SK-N-SH (cell line): ENCODE results near the gene NSD2. TPM values are rescaled to one million over a fixed set of nuclear protein-coding genes. Genes with fewer than 3 reads are reported as not detected.

Experiments
- CTCF ChIA-PET: fragments of 300-600, 350-600 bp; formaldehyde crosslinking; extraction: SDS; loops from one replicate; lab custom pipeline; 2021; lab: Yijun Ruan, JAX
- POLR2A ChIA-PET: fragments of 350-600 bp; sonication (Branson Sonifier 250); formaldehyde crosslinking; extraction: SDS; loops from one replicate; lab custom pipeline; 2020; ENCODE audit warnings: antibody characterized with exemption, inconsistent platforms; lab: Yijun Ruan, JAX
- DNase-seq: peaks from one replicate; pipeline ENCODE4 v3.0.0; 2012
- H2AFZ ChIP-seq: fragments of 200-600 bp; sonication (generic); 2 replicates; pipeline ENCODE4 v1.8.1; 2016; ENCODE audit warnings: antibody characterized with exemption, mild to moderate bottlenecking, low read depth
- H3F3A ChIP-seq: fragments of 200-600 bp; sonication (generic); replicated peaks from 2 replicates; pipeline ENCODE3; 2016; ENCODE audit warnings: antibody characterized with exemption, mild to moderate bottlenecking; ENCODE audit not compliant: insufficient read depth
- H3K27ac ChIP-seq, 2 experiments: fragments of 200-500 bp in 1 of 2; fragments of 200-600 bp in 1 of 2; sonication (Bioruptor generic) in 1 of 2; sonication (generic), shearing (Covaris generic) in 1 of 2; 2 replicates each; pipeline versions ENCODE4 v1.5.1 to v1.6.1; 2014 to 2016; ENCODE audit warnings: low read depth in 2 of 2, inconsistent platforms in 1 of 2, low read length in 1 of 2, mild to moderate bottlenecking in 1 of 2, mixed read lengths in 1 of 2
- H3K27me3 ChIP-seq: fragments of 200-600 bp; sonication (generic), shearing (Covaris generic); 2 replicates; pipeline ENCODE4 v1.6.1; 2016; ENCODE audit warnings: mixed run types; ENCODE audit not compliant: insufficient read depth
- H3K36me3 ChIP-seq, 2 experiments: fragments of 200-500 bp in 1 of 2; fragments of 200-600 bp in 1 of 2; sonication (Bioruptor generic) in 1 of 2; sonication (generic) in 1 of 2; replicated peaks in 1 of 2; 2 replicates each; pipeline versions ENCODE3 to v1.5.1; 2014 to 2016; ENCODE audit warnings: low read length in 1 of 2, mild to moderate bottlenecking in 1 of 2; ENCODE audit not compliant: insufficient read depth in 2 of 2, control insufficient read depth in 1 of 2
- H3K4me1 ChIP-seq, 2 experiments: fragments of 200-500 bp in 1 of 2; fragments of 200-600 bp in 1 of 2; sonication (Bioruptor generic) in 1 of 2; sonication (generic), shearing (Covaris generic) in 1 of 2; 2 replicates each; pipeline versions ENCODE4 v1.5.1 to v1.6.1; 2014 to 2016; ENCODE audit warnings: low read depth in 1 of 2, low read length in 1 of 2, mixed run types in 1 of 2; ENCODE audit not compliant: insufficient read depth in 2 of 2, control insufficient read depth in 1 of 2
- H3K4me2 ChIP-seq: fragments of 200-600 bp; sonication (generic), shearing (Covaris generic); 2 replicates; pipeline ENCODE4 v1.6.1; 2017; ENCODE audit warnings: mixed run types
- H3K4me3 ChIP-seq, 2 experiments: fragments of 200-500 bp in 1 of 2; fragments of 200-600 bp in 1 of 2; sonication (Bioruptor generic) in 1 of 2; sonication (generic), shearing (Covaris generic) in 1 of 2; 2 replicates each; pipeline versions ENCODE4 v1.5.1 to v1.8.1; 2014 to 2016; ENCODE audit warnings: low read depth in 2 of 2, inconsistent platforms in 1 of 2, low read length in 1 of 2, mild to moderate bottlenecking in 1 of 2, mixed read lengths in 1 of 2, moderate library complexity in 1 of 2
- H3K79me2 ChIP-seq: fragments of 200-600 bp; sonication (generic); 2 replicates; pipeline ENCODE4 v1.8.1; 2017; ENCODE audit warnings: mild to moderate bottlenecking; ENCODE audit not compliant: insufficient read depth
- H3K9ac ChIP-seq: fragments of 200-600 bp; sonication (generic); 2 replicates; pipeline ENCODE4 v1.6.1; 2017; ENCODE audit warnings: mixed run types
- H3K9me2 ChIP-seq: fragments of 200-600 bp; sonication (generic); 2 replicates; pipeline ENCODE4 v1.6.1; 2017; ENCODE audit warnings: mixed run types
- H3K9me3 ChIP-seq: fragments of 200-600 bp; sonication (generic); 2 replicates; pipeline ENCODE4 v1.6.1; 2017; ENCODE audit warnings: mixed run types, mild to moderate bottlenecking, moderate library complexity
- H4K20me1 ChIP-seq: fragments of 200-600 bp; sonication (generic); 2 replicates; pipeline ENCODE4 v1.6.1; 2017; ENCODE audit warnings: mild to moderate bottlenecking, mixed run types; ENCODE audit not compliant: insufficient read depth
- CTCF ChIP-seq: fragments of 200-600 bp; sonication (generic); IDR thresholded peaks from 2 replicates; pipeline ENCODE4 v1.6.1; 2017; ENCODE audit warnings: antibody characterized with exemption, mild to moderate bottlenecking, moderate library complexity
- ELF1 ChIP-seq: IDR thresholded peaks from 2 replicates; pipeline ENCODE4 v1.4.0; 2012
- MAX ChIP-seq: IDR thresholded peaks from 2 replicates; pipeline ENCODE4 v1.4.0; 2012; ENCODE audit warnings: low read depth
- MEF2A ChIP-seq: IDR thresholded peaks from 2 replicates; pipeline ENCODE4 v1.4.0; 2012; ENCODE audit warnings: low read depth, borderline replicate concordance
- NFIC ChIP-seq: IDR thresholded peaks from 2 replicates; pipeline ENCODE4 v1.4.0; 2012; ENCODE audit warnings: borderline replicate concordance
- PBX3 ChIP-seq: IDR thresholded peaks from 2 replicates; pipeline ENCODE4; 2012
- POLR2AphosphoS5 ChIP-seq: IDR thresholded peaks from 2 replicates; pipeline ENCODE4 v1.6.1; 2012; ENCODE audit warnings: low read depth, low read length
- RFX5 ChIP-seq: IDR thresholded peaks from 2 replicates; pipeline ENCODE4 v1.6.1; 2012; ENCODE audit warnings: mild to moderate bottlenecking, improper control_type of control experiment, low read length
- SMC3 ChIP-seq: IDR thresholded peaks from 2 replicates; pipeline ENCODE4 v1.6.1; 2012; ENCODE audit warnings: low read depth, low read length, improper control_type of control experiment
- YY1 ChIP-seq: IDR thresholded peaks from 2 replicates; pipeline ENCODE4 v1.4.0; 2012; ENCODE audit warnings: low read depth, mild to moderate bottlenecking
- WGBS: methylation state at CpG from one replicate; pipeline ENCODE4 v1.1.6; 2017; ENCODE audit warnings: low lambda C conversion rate; 5-methylcytosine and 5-hydroxymethylcytosine counted together
- polyA plus RNA-seq, 3 experiments: library from polyadenylated mRNA; depleted of rRNA; stranded (reverse); fragments of >200 nt; gene quantifications; 2 replicates each; pipeline ENCODE4 v1.2.3, GENCODE V29; 2012
- TF ChIP-seq, protein P1 (sequence below): IDR thresholded peaks from 2 replicates; pipeline ENCODE4 v1.4.0; 2012; ENCODE audit warnings: low read depth, borderline replicate concordance

NSD2 gene
- polyA plus RNA-seq, 1 of the 3 experiments (the other 2 are of a cell fraction) = 34.2 TPM

DNA sequence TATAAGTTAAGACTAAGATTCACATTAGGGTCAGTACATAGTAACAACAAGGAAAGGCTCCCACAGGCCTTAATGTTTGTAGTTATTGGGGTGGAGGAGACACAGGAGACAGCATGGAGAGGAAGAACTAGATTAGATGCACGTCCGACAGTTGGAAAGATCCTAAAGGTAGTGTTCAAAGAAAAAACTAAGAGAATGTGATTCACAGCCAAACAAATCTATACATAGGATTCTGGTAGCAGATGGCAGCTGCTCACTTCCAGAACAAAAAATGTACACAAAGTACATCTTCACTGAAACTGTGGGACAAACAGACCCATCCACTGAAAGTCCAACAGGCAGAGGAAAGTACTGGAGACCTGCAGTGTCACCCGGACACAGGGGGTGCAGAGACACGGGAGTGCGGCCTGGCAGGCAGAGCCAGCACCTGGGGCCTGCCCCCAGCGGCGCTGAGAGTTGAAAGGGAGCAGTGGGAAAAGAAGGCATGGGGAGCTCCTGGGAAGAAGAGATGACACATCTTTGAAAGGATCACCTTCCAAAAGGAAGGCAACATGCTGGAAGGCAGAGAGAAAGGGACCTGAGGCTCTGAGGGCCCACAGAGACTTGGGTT, 97.6 kb downstream of the NSD2 start:
- Histone ChIP-seq H3K36me3 (peaks cover 36 to 42% of the 10 kb centered on the region in 2 experiments), H3K27me3 (no peaks in the 10 kb centered on the region), H2AFZ (no peak overlapping the region), H3K79me2 (peaks cover 48% of the 10 kb centered on the region), H3K4me3 (no peak overlapping the region), H4K20me1 (no peaks in the 10 kb centered on the region), H3K9me3 (no peaks in the 10 kb centered on the region), H3F3A (peaks cover 3% of the 10 kb centered on the region), H3K4me2 (no peak overlapping the region), H3K9ac (no peak overlapping the region), H3K9me2 (no peaks in the 10 kb centered on the region), H3K4me1 (peaks cover 0 to 11% of the 10 kb centered on the region in 2 experiments; a peak in 1 of 4 replicates), H3K27ac (no peak overlapping the region)
- WGBS = over 99% methylated on average over 7 of the region's 7 CpGs
- TF ChIP-seq PBX3 (no peak), ELF1 (no peak), RFX5 (no peak), POLR2AphosphoS5 (no peak), MAX (no peak), SMC3 (no peak), NFIC (no peak), MEF2A (no peak), CTCF (no peak), YY1 (no peak)
- TF ChIP-seq, protein P1, sequence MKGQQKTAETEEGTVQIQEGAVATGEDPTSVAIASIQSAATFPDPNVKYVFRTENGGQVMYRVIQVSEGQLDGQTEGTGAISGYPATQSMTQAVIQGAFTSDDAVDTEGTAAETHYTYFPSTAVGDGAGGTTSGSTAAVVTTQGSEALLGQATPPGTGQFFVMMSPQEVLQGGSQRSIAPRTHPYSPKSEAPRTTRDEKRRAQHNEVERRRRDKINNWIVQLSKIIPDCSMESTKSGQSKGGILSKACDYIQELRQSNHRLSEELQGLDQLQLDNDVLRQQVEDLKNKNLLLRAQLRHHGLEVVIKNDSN = no peak
- ChIA-PET POLR2A (no interaction called here), CTCF (interaction anchor here (1.8 kb wide), 1 partner anchor 15 kb away, joined by 4 read pairs; no protein-coding TSS in a partner anchor)
- no peak for DNase-seq

DNA sequence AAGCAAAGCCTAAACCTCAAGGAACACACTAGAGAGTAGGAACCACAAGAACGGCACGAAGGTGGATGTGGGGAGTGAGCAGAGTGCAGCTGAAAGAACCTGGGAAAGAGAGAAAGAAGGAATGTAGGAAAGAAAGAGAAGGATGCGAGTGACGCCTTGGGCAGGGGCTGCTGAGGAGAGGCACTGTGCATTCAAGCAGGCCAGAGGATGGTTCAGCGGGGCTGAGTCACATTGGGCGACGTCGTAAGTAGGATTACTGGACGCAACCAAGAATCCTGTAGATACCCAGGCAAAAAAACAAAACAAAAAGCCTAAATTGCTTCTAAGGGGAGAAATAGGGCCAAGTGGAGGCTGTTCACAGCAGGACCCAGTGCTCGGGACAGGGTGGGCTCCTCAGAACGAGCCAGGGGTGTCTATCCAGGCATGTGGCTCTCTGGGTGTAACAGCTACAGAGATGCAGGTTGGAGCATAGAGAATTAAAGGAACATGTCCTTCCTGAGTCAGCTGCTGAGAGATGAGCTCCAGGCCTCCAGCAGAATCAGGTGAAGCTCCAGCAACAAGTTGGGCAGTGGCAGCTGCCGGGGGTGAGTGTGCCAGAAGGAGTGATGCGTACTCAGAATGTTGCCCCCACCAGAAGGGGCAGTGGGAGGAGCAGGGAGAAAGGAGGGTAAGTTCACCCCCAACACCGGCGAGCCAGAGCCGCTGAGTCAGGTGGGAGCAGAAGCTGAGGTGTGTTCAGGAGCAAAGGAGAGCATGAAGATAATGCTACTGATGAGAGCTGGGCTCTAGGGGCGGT, 98.9 kb downstream of the NSD2 start:
- 93% methylated on average over 17 of the region's 17 CpGs for WGBS
- Histone ChIP-seq H3K9ac (no peak overlapping the region), H3K79me2 (peaks cover 40% of the 10 kb centered on the region), H3F3A (peaks cover 3% of the 10 kb centered on the region), H3K4me2 (no peak overlapping the region), H3K4me1 (peaks cover 0 to 11% of the 10 kb centered on the region in 2 experiments; a peak in 1 of 4 replicates), H3K9me3 (no peaks in the 10 kb centered on the region), H2AFZ (no peak overlapping the region), H4K20me1 (no peaks in the 10 kb centered on the region), H3K36me3 (peaks cover 31 to 38% of the 10 kb centered on the region in 2 experiments), H3K27ac (no peak overlapping the region), H3K9me2 (no peaks in the 10 kb centered on the region), H3K27me3 (no peaks in the 10 kb centered on the region), H3K4me3 (no peak overlapping the region)
- CTCF ChIA-PET = interaction anchor here (1.4 to 1.8 kb wide), 2 partner anchors 13 to 15 kb away, joined by 3 to 4 read pairs; no protein-coding TSS in a partner anchor
- DNase-seq = no peak
- no peak for TF ChIP-seq YY1
- POLR2A ChIA-PET = no interaction called here
